GM12874 (cell line): ENCODE results near the gene PDX1.

ENCODE experiments used
- TF ChIP-seq, protein P1 (sequence below): IDR thresholded peaks from 2 replicates; pipeline ENCODE4 v1.5.1; 2011; ENCODE audit warnings: low read depth, mild to moderate bottlenecking, control low read depth, low read length, moderate library complexity; ENCODE audit not compliant: insufficient read depth

Gene PDX1

DNA sequence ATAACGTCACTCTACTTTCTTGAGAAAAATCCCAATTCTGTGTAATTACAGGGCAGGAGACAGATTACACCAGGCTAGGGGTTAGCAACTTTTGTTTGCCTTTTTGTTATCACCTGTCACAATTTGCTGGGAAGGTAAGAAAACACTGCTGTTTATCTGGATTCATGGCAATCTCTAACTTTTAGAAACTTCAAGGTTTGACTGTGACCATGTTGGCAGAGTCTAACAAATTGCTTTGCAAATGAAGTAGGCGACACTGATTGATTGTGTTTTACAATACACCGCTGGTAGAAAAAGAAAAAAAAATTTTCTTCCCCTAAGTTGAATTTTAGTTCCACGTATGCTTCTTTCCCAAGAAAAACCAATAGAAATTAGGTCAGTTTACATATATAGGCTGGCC is 10.4 kb upstream of the PDX1 start:
- TF ChIP-seq, protein P1, sequence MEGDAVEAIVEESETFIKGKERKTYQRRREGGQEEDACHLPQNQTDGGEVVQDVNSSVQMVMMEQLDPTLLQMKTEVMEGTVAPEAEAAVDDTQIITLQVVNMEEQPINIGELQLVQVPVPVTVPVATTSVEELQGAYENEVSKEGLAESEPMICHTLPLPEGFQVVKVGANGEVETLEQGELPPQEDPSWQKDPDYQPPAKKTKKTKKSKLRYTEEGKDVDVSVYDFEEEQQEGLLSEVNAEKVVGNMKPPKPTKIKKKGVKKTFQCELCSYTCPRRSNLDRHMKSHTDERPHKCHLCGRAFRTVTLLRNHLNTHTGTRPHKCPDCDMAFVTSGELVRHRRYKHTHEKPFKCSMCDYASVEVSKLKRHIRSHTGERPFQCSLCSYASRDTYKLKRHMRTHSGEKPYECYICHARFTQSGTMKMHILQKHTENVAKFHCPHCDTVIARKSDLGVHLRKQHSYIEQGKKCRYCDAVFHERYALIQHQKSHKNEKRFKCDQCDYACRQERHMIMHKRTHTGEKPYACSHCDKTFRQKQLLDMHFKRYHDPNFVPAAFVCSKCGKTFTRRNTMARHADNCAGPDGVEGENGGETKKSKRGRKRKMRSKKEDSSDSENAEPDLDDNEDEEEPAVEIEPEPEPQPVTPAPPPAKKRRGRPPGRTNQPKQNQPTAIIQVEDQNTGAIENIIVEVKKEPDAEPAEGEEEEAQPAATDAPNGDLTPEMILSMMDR, result no peak

DNA sequence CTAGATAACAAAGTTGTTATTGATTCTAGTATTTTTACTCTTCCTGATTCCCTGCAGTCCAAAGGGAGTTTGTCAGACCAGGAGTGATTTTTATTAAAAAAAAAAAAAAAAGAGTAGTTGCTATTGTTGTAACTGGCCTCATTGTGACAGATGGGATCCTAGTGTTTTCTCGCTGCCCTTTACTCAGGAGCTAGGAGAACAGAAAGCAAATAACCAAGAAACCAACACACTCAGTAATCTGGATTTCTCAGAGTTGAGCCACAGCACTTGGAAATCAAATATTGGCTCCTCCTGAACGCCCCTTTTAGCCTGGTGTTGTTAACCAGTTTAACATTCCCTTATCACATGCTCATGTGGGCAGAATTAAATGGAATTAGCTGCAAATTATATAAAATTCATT is 8.3 kb upstream of the PDX1 start:
- TF ChIP-seq, protein P1, result no peak

DNA sequence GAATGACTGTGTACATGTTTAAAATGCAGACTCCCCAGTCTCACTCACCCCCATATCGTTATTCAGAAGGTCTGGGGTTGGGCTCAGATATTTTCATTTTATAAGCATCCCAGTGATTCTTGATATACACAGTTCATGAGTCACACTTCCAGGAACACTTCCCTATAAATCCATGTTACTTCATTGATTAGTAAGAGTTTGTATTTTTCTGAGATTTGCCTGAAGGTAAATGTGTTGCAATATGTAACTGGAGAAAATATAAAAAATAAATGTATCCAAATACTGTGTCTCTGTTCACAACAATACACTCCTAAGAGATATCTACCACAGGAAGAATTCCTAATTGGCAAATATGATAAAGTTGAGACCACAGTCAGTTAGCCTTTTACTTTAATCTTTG is 6.6 kb upstream of the PDX1 start:
- TF ChIP-seq, protein P1, result no peak

DNA sequence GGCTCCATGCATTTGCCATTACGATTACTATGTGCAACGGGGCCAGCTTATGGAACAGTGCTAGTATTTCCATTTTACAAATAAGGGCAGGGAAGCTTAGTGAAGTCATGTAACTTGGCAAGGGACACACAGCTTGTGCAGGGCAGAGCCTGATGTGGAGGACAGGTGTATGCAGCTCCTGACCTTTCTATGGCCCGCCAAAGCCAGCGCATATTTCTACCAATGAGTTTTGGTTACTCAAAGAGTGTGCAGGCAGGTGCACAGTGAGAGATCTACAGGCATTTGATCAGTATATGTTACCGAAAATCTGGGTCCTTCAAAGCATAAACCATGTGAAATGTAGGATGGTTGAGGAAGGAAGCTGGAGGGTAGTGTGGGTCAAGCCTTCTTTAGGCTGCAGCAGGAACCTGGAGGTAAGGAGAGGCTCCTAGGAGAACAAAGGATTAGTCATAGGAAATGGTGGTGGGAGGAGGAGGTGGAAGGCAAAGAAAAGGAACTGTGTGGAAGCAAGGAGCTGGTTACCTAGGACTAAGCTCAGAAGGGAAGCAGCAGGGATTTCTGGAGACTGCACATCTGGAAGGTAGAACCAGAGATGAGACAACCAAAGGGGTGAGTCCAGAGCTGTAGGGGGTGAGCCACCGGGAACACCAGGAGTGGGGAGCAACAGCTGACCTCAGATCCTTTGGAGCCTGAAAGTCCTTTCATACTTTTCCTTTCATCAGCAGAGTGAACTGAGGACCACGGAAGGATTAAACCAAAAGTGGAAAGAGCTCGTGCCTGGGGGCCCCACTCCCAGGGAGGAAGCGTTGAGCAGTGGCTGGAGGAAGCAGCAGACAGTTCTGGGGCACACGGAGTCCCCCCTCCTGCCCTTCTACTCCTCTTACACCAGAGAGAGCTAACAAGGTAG is 4.2 kb upstream of the PDX1 start:
- TF ChIP-seq, protein P1, result no peak

DNA sequence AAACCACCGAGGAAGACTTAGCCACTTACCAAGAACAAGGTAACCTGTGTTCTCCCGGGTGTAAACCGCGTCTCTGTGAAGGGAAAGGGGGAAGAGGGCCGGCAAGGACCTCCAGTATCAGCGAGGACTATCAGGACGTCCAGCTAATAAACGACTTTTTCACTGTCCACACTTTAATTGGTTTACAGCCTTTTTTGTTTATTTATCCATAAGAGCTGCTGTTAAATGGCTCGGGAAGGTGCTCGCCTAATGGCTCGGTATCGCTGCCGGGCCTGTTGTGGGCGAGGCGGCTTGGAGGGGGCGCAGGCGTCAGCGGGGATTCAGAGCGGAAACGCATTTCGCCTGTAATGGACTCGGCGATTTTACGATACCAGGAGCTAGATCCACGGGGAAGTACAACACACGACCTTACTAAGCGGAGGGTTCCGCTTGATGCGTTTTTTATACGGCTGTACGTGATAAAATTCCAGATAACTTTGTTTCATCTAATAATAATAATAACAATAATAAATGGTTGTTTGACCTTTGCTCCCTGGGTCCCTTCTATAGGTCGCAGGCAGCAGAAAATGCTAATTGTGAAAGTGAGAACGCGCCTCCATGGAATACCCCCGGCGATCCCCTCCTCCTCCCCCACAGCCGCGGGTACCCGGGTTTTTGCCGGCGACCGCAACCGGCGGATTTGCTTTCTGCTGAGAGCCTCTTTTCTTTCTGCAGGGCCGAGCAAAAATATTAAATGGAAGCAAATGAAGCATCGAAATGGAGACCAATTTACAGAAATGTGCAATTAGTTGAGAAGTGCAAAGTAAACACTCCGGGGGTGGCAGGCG is 2.5 kb upstream of the PDX1 start:
- TF ChIP-seq, protein P1, result no peak

DNA sequence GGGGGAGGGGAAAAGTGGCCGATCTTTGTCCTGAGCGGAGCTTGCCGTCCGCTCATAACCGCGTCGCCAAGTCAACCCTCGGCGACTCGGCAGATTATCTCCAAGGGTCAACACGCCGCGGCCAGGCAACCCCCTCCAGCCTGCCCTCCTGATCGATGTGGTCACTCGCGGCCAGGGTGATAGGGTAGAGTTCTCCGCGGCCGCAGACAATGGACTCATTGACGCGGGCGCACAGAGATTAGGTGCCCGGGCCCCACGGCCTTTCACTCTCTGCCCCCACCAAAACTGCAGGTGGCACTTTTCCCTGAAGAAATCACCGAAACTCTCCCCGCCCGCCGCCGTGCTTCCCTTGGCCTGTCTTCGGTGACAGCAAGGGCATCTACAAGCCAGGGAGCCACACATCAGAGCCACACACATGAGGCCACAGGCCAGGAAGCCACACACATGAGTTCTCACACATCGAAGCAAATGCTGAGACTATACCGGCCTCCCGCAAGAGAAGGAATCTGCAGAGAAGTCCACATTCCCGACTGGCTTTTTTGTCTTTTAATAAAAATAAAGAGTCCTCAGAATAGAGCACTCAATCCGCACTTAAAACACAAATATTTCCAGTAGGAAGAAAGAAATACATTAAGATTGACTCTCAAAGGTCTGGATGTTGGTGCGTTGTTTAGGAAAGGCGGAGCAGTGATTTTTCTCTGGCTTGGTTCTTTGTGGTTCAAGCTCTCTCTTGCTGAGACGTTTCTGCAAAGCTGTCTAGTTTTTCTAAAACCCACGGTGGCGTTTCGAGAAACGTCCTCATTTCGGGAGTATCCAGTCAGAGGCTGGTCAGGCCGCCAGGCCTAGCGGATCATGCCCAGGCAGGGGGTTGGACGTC is 1.5 kb upstream of the PDX1 start:
- TF ChIP-seq, protein P1, result no peak
